Measurements from ENCODE around the gene PRSS12.
A peak's percentile ranks its signal among the peaks of the same experiment; 100 is the strongest.

GRCh38 chr4:118270492-118270891, 82.3 kb downstream of the PRSS12 start:
- TF ChIP-seq POLR2A (IDR thresholded peaks at IDR 0.05) (no peak), EP300 (IDR thresholded peaks at IDR 0.05) (no peak)
- TF ChIP-seq, protein P1, sequence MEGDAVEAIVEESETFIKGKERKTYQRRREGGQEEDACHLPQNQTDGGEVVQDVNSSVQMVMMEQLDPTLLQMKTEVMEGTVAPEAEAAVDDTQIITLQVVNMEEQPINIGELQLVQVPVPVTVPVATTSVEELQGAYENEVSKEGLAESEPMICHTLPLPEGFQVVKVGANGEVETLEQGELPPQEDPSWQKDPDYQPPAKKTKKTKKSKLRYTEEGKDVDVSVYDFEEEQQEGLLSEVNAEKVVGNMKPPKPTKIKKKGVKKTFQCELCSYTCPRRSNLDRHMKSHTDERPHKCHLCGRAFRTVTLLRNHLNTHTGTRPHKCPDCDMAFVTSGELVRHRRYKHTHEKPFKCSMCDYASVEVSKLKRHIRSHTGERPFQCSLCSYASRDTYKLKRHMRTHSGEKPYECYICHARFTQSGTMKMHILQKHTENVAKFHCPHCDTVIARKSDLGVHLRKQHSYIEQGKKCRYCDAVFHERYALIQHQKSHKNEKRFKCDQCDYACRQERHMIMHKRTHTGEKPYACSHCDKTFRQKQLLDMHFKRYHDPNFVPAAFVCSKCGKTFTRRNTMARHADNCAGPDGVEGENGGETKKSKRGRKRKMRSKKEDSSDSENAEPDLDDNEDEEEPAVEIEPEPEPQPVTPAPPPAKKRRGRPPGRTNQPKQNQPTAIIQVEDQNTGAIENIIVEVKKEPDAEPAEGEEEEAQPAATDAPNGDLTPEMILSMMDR (IDR thresholded peaks at IDR 0.05), result peak; percentile 10 to 45 (median 20)
